HEK293 (cell line): ENCODE data around the gene PTPRF.

ENCODE experiments used
- SP2 ChIP-seq: fragments of 450-650 bp; formaldehyde crosslinking; IDR thresholded peaks from 2 replicates; pipeline ENCODE4 v1.5.1; 2016; ENCODE audit warnings: missing biosample characterization, missing genetic modification characterization
- ZNF121 ChIP-seq: fragments of 450-650 bp; formaldehyde crosslinking; IDR thresholded peaks from 2 replicates; pipeline ENCODE4 v1.5.1; 2016; ENCODE audit warnings: missing biosample characterization, missing genetic modification characterization
- ZNF544 ChIP-seq: fragments of 450-650 bp; formaldehyde crosslinking; IDR thresholded peaks from 2 replicates; pipeline ENCODE4 v1.5.0; 2017; ENCODE audit warnings: missing biosample characterization, missing genetic modification characterization
- TF ChIP-seq, protein P1 (sequence below): fragments of 450-650 bp; formaldehyde crosslinking; IDR thresholded peaks from 2 replicates; pipeline ENCODE4 v1.5.1; 2016; ENCODE audit warnings: missing biosample characterization, missing genetic modification characterization

DNA sequence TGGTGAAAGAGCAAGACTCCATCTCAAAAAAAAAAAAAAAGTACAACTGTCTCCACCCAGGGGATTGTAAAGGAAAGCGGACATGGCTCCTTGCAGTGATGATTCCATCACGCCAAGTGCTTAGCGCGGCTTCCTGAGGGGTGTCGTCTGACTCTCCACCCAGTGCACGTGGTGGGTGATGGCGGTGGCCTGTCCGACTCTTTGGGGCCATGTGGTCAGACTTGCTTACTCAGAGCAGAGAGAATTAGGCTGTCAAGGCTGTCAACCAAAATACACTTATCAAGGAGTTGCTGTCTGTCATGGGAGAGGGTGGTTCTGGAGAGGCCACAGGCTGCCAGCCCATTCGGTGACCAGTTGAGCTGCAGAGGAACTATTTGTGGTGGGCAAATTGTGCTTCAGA lies 49.4 kb downstream of the PTPRF start:
- TF ChIP-seq, protein P1, sequence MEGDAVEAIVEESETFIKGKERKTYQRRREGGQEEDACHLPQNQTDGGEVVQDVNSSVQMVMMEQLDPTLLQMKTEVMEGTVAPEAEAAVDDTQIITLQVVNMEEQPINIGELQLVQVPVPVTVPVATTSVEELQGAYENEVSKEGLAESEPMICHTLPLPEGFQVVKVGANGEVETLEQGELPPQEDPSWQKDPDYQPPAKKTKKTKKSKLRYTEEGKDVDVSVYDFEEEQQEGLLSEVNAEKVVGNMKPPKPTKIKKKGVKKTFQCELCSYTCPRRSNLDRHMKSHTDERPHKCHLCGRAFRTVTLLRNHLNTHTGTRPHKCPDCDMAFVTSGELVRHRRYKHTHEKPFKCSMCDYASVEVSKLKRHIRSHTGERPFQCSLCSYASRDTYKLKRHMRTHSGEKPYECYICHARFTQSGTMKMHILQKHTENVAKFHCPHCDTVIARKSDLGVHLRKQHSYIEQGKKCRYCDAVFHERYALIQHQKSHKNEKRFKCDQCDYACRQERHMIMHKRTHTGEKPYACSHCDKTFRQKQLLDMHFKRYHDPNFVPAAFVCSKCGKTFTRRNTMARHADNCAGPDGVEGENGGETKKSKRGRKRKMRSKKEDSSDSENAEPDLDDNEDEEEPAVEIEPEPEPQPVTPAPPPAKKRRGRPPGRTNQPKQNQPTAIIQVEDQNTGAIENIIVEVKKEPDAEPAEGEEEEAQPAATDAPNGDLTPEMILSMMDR (tag by site-specific recombination), result no peak
- TF ChIP-seq ZNF121 (tag by site-specific recombination), result no peak
- no peak for TF ChIP-seq SP2 (tag by site-specific recombination)
- no peak for TF ChIP-seq ZNF544
